ENCODE measurements around the gene MAT1A.

Gene MAT1A

DNA sequence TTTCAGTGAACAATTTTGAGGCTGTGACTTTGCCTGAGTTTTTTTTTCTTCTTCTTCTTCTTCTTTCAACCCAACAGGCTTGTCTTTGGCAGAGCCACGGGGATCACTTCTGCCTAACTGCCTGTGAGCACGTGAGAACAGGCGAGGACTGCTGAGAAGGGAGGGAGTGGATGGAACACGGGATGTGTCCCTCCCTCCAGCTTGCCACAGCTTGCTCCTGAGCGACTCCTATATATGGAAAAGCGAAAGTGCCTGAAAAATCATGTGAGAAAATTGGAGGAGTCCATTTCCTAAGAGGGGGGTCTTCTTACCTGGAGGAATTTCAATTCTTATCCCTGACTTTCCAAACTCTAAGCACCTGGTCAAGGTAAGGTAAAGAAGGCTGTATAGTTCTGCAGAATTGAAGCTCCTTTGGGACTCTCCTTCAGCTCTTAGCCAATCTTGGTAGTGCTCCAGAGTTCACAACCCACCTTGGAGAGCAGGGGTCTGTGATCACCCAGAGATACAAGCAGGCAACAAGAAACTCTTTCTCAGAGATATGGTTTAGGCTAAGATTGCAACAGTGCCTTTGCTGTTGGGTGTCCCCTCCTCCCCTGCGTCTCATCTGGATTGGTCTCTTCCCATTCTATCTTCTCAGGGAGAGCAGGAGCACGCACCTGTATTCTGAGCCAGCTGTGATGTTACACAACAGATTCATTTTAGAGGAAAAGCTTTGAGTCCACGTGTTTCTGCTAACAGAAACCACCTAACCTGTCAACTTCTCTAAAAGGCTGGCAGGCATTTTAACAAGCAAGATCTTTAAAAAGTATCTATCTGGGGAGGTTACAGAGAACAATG, at the start of gene MAT1A:
Gene MAT1A, minus strand, starts transcription at position 208 of the 837 bp plus-strand sequence. CDS start 235 bp downstream, outside the sequence.
- in situ Hi-C loops (cut with MboI; ENCODE audit: low sequenced_read_pairs, unreplicated experiment), result no loop called here
- TF ChIP-seq, protein P1, sequence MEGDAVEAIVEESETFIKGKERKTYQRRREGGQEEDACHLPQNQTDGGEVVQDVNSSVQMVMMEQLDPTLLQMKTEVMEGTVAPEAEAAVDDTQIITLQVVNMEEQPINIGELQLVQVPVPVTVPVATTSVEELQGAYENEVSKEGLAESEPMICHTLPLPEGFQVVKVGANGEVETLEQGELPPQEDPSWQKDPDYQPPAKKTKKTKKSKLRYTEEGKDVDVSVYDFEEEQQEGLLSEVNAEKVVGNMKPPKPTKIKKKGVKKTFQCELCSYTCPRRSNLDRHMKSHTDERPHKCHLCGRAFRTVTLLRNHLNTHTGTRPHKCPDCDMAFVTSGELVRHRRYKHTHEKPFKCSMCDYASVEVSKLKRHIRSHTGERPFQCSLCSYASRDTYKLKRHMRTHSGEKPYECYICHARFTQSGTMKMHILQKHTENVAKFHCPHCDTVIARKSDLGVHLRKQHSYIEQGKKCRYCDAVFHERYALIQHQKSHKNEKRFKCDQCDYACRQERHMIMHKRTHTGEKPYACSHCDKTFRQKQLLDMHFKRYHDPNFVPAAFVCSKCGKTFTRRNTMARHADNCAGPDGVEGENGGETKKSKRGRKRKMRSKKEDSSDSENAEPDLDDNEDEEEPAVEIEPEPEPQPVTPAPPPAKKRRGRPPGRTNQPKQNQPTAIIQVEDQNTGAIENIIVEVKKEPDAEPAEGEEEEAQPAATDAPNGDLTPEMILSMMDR (IDR thresholded peaks at IDR 0.05; ENCODE audit: borderline replicate concordance, control extremely low read depth, extremely low read depth, insufficient read depth, missing control alignments), result no peak
- DNase-seq (ENCODE audit: low spot score), result no peak

DNA sequence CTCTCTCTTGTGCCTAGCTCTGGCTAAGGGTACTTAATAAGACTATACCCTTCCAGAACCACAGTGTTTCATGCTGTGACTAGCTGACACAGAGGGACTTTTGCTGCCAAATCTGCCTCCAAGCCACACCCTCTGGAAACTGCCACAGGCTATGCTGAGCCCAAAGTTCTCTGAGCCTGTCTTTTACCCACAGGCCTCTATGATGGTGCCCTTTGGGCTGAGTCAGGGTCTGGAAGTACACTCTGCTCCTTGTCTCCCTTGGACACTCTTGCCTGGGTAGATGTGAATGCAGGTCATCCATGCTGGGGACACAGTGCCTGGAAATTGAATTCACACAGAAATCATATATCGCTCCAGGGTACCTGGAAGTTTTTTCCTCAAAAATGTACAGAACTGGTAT, 44.5 kb upstream of the MAT1A start:
- DNase-seq (ENCODE audit: low spot score), result no peak
- in situ Hi-C loops (cut with MboI; ENCODE audit: low sequenced_read_pairs, unreplicated experiment), result no loop called here
- TF ChIP-seq, protein P1 (IDR thresholded peaks at IDR 0.05; ENCODE audit: borderline replicate concordance, control extremely low read depth, extremely low read depth, insufficient read depth, missing control alignments), result no peak

DNA sequence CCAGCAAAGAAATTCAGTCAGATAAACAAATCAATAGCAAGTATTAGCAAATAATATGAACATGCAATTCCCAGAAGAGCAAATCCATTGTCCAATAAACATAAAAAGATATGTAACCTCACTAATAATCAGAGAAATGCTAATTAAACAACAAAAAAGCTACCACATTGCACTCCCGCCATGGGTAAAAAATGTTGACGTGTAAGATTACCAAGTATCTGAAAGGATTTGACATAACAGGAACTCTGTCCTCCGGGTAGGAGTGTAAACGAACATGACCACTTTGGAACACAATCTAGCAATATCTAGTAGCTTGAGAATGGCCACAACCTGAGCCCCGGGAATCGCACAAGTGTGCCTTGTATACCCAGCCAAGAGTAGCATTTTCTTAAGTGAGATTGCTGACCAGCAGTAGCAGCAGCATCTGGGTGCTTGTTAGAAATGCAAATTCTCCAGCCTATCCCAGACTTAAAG, 35.5 kb upstream of the MAT1A start:
- DNase-seq (ENCODE audit: low spot score), result no peak
- in situ Hi-C loops (cut with MboI; ENCODE audit: low sequenced_read_pairs, unreplicated experiment), result no loop called here
- TF ChIP-seq, protein P1 (IDR thresholded peaks at IDR 0.05; ENCODE audit: borderline replicate concordance, control extremely low read depth, extremely low read depth, insufficient read depth, missing control alignments), result no peak

DNA sequence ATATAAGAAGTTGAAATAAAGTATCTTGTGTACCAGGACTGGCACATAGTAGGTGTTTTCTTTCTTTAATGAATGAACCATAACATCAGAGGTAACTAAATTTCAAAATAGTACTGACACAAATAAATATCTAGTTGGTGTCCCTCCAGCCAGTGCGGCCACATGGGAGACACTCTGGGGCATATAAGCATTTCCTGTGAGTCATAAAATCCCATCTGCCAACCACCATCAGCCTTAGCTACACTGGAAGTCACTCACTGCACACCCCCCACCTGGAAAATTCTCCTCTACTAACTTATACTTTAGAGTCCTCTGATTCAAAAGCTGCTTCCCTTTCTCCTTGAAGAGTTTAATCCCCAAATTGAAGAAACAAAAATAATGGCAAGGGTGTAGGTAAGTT, 34.6 kb upstream of the MAT1A start:
- DNase-seq (ENCODE audit: low spot score), result no peak
- TF ChIP-seq, protein P1 (IDR thresholded peaks at IDR 0.05; ENCODE audit: borderline replicate concordance, control extremely low read depth, extremely low read depth, insufficient read depth, missing control alignments), result no peak
- in situ Hi-C loops (cut with MboI; ENCODE audit: low sequenced_read_pairs, unreplicated experiment), result no loop called here

DNA sequence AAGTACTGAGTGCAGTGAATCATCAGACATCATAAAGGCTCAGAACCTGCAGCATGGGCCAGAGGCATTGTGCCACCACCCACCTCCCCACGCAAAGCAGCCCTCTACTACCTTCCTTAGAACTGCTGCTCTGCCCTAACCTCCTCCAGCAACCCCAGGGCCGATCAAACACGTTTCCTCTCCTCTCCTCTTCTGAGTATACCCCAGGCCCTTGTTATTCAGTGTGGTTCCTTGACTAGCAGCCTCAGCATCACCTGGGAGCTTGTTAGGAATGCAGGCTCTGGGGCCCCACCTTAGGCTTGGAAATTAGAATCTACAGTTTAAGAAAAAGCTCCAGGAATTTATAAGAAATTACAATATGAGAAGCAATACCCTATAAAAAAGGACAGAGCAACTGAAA, 33.9 kb upstream of the MAT1A start:
- in situ Hi-C loops (cut with MboI; ENCODE audit: low sequenced_read_pairs, unreplicated experiment), result no loop called here
- DNase-seq (ENCODE audit: low spot score), result no peak
- TF ChIP-seq, protein P1 (IDR thresholded peaks at IDR 0.05; ENCODE audit: borderline replicate concordance, control extremely low read depth, extremely low read depth, insufficient read depth, missing control alignments), result no peak

DNA sequence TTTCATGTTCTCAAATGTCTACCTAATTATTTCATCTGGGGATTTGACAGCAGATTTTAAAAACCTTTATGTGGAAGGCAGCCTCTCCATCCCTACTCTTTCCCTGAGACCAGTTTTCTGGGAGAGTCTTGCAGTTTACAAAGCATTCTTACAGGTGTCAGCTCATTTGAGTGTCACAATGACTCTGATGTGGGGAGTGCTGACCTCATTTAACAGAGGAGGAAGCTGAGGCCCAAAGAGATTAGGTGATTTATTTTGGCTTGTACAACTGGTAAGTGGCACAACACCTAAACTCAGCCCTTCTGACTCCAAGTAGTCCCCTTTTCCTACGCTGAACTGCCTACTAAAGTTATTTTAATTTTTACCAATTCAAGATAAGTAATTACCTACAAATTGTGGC, 33.3 kb upstream of the MAT1A start:
- DNase-seq (ENCODE audit: low spot score), result no peak
- in situ Hi-C loops (cut with MboI; ENCODE audit: low sequenced_read_pairs, unreplicated experiment), result no loop called here
- TF ChIP-seq, protein P1 (IDR thresholded peaks at IDR 0.05; ENCODE audit: borderline replicate concordance, control extremely low read depth, extremely low read depth, insufficient read depth, missing control alignments), result no peak

Data from GM13976 (cell line).